Measurements from ENCODE around the gene SEL1L. TPM values are rescaled to one million over a fixed set of nuclear protein-coding genes. Genes with fewer than 3 reads are reported as not detected.
"Not testable (repeated sequence)": the region's sequence is repeated elsewhere in the genome, so short reads cannot be mapped to it uniquely, and the experiment has no call there.

Gene SEL1L
- total RNA-seq, 1 donor from 2014 or later, result 82.6 TPM

DNA sequence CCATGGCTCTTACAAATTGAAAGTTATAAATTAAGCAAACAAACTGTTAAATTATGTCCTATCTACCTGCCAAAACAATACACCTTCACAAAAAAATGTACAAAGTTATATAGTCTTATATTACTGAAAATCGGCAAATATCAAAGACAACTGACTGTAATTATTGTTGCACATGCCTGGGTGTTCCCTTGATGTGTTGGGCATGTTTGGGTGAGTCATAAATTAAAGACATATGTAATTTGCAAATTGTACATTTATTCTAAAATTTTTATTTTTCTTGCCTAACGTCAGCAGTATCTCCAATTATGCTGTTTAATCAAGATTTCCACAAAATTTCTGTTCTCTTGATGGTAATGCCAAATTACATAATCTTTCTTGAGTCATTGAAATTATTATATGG is 22.0 kb upstream of the SEL1L start:
- H3K4me3 ChIP-seq (ENCODE audit: low read depth, low read length), result no peak overlapping the region
- no peaks in the 10 kb centered on the region for H3K27me3 ChIP-seq (ENCODE audit: control insufficient read depth, insufficient read depth, low read length)
- DNase-seq (ENCODE audit: low read depth), result no peak
- H3K36me3 ChIP-seq (ENCODE audit: control insufficient read depth, insufficient read depth, low read length), result no peaks in the 10 kb centered on the region
- TF ChIP-seq, protein P1, sequence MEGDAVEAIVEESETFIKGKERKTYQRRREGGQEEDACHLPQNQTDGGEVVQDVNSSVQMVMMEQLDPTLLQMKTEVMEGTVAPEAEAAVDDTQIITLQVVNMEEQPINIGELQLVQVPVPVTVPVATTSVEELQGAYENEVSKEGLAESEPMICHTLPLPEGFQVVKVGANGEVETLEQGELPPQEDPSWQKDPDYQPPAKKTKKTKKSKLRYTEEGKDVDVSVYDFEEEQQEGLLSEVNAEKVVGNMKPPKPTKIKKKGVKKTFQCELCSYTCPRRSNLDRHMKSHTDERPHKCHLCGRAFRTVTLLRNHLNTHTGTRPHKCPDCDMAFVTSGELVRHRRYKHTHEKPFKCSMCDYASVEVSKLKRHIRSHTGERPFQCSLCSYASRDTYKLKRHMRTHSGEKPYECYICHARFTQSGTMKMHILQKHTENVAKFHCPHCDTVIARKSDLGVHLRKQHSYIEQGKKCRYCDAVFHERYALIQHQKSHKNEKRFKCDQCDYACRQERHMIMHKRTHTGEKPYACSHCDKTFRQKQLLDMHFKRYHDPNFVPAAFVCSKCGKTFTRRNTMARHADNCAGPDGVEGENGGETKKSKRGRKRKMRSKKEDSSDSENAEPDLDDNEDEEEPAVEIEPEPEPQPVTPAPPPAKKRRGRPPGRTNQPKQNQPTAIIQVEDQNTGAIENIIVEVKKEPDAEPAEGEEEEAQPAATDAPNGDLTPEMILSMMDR (IDR thresholded peaks at IDR 0.05; ENCODE audit: insufficient read depth, low read length, poor library complexity, severe bottlenecking), result no peak

- DNase-seq (ENCODE audit: low read depth), result no peak
- Histone ChIP-seq H3K36me3 (ENCODE audit: control insufficient read depth, insufficient read depth, low read length) (no peaks in the 10 kb centered on the region), H3K27me3 (ENCODE audit: control insufficient read depth, insufficient read depth, low read length) (no peaks in the 10 kb centered on the region), H3K4me3 (ENCODE audit: low read depth, low read length) (no peak overlapping the region)
- TF ChIP-seq, protein P1 (IDR thresholded peaks at IDR 0.05; ENCODE audit: insufficient read depth, low read length, poor library complexity, severe bottlenecking), result no peak
Measured at GRCh38 chr14:81555051-81555450, 21.4 kb upstream of the SEL1L start.

- TF ChIP-seq, protein P1 (IDR thresholded peaks at IDR 0.05; ENCODE audit: insufficient read depth, low read length, poor library complexity, severe bottlenecking), result no peak
- Histone ChIP-seq H3K36me3 (ENCODE audit: control insufficient read depth, insufficient read depth, low read length) (no peaks in the 10 kb centered on the region), H3K27me3 (ENCODE audit: control insufficient read depth, insufficient read depth, low read length) (no peaks in the 10 kb centered on the region), H3K4me3 (ENCODE audit: low read depth, low read length) (no peak overlapping the region)
- DNase-seq (ENCODE audit: low read depth), result no peak
Measured at GRCh38 chr14:81551471-81551870, 17.8 kb upstream of the SEL1L start.

- TF ChIP-seq, protein P1 (IDR thresholded peaks at IDR 0.05; ENCODE audit: insufficient read depth, low read length, poor library complexity, severe bottlenecking), result no peak
- Histone ChIP-seq H3K27me3 (ENCODE audit: control insufficient read depth, insufficient read depth, low read length) (no peaks in the 10 kb centered on the region), H3K36me3 (ENCODE audit: control insufficient read depth, insufficient read depth, low read length) (no peaks in the 10 kb centered on the region), H3K4me3 (ENCODE audit: low read depth, low read length) (no peak overlapping the region)
- no peak for DNase-seq (ENCODE audit: low read depth)
Measured at GRCh38 chr14:81550001-81550637, 16.5 kb upstream of the SEL1L start.

GRCh38 chr14:81541206-81541605 is 7.6 kb upstream of the SEL1L start:
- H3K36me3 ChIP-seq (ENCODE audit: control insufficient read depth, insufficient read depth, low read length); DNase-seq (ENCODE audit: low read depth); H3K27me3 ChIP-seq (ENCODE audit: control insufficient read depth, insufficient read depth, low read length); H3K4me3 ChIP-seq (ENCODE audit: low read depth, low read length): not testable (repeated sequence)

GRCh38 chr14:81537193-81537592 is 3.5 kb upstream of the SEL1L start:
- Histone ChIP-seq H3K36me3 (ENCODE audit: control insufficient read depth, insufficient read depth, low read length) (no peaks in the 10 kb centered on the region), H3K27me3 (ENCODE audit: control insufficient read depth, insufficient read depth, low read length) (no peaks in the 10 kb centered on the region), H3K4me3 (ENCODE audit: low read depth, low read length) (no peak overlapping the region)
- TF ChIP-seq, protein P1 (IDR thresholded peaks at IDR 0.05; ENCODE audit: insufficient read depth, low read length, poor library complexity, severe bottlenecking), result no peak
- DNase-seq (ENCODE audit: low read depth), result no peak
